Stimulated activated CD4-positive, alpha-beta T cell treated with anti-CD3 and anti-CD28 coated beads, TNF-alpha, amount 100 ng/mL, for 48 hours (primary cell): ENCODE measurements around the gene PRKCH.
"Not testable (repeated sequence)": the region's sequence is repeated elsewhere in the genome, so short reads cannot be mapped to it uniquely, and the experiment has no call there.

Experiments
- DNase-seq, 3 donors: peaks; one replicate each; pipeline ENCODE4 v3.0.0-alpha.2; 2020; ENCODE audit warnings: low read depth in 3 of 3

PRKCH gene

DNA sequence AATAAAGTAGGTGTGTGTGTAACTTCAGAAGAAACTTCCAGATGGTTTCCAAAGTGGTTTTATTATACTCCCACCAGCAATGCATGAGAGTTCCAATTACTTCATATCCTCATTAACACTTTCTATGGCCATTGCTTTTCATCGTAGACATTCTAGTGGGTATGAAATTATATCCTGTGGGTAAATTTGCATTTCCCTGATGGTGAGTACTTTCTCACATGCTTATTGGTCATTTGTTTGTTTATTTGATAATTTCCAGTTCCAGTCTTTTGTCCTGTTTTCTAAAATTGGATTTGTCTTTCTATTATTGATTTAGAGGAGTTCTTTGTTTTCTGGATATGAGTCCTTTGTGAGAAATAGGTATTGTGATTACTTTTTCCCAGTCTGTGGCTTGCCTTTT lies 70.9 kb downstream of the PRKCH start:
- no peak for DNase-seq

DNA sequence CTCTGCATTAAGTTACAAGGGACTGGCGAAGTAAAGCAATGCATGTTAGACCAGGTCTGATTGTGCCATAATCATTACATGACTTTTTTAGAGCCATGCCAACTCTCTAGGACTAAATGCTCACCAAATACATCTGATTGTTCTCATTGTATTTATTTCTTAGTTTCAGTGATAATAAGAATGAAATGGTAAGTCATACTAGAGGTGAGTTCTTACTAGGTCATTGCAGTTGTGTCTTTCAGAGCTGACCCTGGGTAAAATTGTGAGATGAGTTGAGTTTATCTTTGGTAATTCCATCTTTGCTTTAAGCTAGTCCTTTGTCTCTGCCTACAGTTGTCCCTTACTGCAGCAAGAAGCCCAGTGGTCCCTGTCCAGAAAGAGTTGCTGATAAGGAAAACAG lies 73.2 kb downstream of the PRKCH start:
- no peak for DNase-seq

DNA sequence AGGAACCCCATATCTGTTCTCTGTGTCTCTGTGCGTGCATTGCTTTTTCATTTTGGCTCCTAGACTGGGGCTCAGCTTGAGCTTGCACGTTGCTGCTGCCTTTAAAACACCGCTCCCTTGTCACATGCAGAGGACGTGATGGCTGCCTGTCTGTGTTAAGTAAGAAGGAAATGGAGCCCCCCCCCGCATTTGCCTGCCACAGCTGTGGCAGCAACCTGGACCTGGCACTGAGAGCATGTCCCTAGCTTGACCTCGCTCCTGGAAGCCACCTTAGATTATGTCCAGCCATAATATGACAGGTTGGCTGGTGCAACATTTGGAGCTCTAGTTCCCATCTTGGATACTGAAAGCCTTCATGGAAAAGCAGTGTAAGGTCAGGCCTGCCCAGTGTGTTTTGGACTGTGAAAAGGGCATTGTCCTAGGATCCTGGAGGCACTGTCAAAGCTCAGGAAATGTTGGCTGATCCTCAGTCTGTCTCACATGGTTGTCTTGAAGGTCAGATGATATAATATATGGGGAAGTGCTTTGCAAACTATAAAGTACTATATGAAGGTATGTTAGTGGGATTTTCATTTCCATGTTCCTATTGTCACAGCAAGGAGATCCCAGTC lies 73.8 kb downstream of the PRKCH start:
- no peak for DNase-seq

GRCh38 chr14:61396279-61396678 lies 74.9 kb downstream of the PRKCH start:
- DNase-seq: no peak

- no peak for DNase-seq
Observed at GRCh38 chr14:61396694-61397093, 75.3 kb downstream of the PRKCH start.

- no peak for DNase-seq
Observed at GRCh38 chr14:61397615-61398014, 76.2 kb downstream of the PRKCH start.

DNA sequence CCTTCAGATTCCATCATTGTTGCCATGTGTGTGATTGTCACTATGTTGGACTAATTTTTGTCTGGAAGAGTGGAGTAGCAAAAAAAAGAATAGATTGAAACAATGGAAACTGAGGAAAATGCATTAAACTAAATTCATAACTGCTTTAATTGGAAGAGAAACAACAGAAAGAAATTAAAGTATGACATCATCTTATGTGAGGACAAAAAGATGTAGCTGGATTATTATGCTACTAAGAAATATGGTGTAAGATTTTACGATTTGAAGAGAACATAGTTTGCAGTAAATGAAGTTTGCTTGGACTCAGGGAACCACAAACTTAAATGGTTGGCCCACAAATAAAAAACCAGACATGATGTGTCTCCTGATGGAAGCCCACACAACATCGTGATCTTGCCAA lies 76.8 kb downstream of the PRKCH start:
- DNase-seq: no peak

DNA sequence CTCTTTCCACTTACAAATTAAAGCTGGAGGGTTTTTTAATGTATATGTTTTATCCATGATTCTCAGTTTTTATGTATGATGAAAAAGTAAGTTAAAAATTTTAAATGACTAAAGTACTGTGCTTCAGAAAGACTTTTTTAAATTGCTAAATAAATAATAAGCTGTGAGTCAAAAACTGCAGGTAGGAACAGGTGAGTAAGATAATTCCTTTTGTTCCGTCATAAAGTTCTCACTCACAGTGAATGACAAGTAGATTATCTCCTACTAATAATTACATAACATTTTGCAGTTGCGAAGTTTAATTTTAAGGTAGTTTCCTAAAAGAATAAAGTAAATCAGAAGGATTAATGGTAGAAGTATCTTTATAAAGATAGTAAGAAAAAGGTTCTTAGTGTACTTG lies 78.0 kb downstream of the PRKCH start:
- no peak for DNase-seq

DNA sequence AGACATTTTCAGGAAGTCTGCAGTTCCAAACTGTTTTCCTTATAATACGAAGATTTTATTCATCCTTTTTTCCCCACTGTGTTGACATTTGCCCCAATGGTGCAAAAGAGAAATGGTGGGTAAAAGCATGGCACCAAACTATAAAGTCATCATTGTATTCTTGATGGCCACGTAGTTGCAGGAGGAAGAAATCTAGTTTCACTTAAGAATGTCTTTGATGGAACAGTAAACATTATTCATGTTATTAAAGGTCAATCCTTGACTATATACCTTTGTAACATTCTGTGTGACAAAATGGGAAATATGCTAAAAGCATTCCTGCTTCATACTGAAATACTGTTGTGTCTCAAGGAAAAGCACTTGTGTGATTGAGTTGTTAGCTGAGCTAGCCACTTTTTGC lies 80.1 kb downstream of the PRKCH start:
- no peak for DNase-seq

- no peak for DNase-seq
Observed at GRCh38 chr14:61403411-61403810, 82.0 kb downstream of the PRKCH start.

DNA sequence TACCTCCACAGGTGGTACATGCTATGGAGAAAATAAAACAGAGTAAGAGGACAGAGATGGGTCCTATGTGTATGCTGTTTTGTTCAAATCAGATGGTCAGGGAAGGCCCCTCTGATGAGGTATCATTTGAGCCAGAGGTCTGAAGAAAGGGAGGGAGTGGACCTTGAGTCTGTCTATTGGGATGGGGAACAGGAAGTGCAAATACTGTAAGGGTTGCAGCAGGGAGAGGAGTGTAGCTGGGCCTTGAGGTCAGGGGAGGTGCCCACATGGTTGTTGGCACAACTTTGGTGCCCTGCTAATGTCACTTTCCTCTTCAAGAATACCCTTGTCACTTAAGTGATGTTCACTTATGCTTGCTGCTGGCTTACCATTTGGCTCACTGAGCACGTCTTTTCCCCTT lies 83.3 kb downstream of the PRKCH start:
- no peak for DNase-seq

DNA sequence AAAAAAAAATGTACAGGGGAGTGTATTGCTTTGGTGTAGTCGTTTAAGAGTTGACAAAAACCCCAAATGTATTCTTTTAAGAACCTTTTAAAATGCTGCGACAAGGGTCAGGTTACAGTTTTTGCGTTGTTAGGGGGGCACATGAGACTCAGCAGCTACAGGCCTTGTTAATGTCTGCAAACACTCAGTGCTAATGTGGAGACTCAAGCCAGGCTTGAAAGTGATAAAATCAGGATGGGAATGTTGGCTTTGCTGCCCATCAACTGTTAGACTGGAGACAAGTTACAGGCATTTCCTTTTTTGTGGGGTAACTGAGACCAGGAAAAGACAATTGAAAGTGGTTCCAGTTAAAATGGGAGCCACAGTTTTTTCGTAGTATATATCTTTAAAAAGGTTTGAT lies 84.8 kb downstream of the PRKCH start:
- DNase-seq: no peak

- DNase-seq: peak in 1 of 3 donors; percentile 27
Observed at GRCh38 chr14:61406675-61407074, 85.3 kb downstream of the PRKCH start.

GRCh38 chr14:61408498-61408897 lies 87.1 kb downstream of the PRKCH start:
- no peak for DNase-seq

DNA sequence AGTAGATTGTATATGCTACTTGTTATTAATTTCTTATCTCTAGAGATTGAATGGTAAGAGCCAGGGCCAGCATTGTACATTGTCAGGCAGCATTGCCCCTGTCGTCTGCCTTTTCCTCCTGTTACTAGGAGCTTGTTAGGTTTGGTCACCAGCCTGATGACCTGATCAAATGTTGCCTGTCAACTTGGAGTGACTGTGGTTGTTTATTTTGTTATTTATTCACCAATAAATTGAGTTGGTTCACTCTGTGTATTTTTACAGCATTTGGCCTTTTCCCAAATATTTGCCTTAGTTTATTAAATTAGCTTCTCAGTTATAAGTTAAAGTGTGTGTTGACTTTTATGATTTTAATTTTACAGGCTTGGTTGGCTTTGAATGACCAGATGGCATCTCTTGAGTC lies 88.4 kb downstream of the PRKCH start:
- DNase-seq: no peak

GRCh38 chr14:61415934-61416333 lies 94.6 kb downstream of the PRKCH start:
- DNase-seq: not testable (repeated sequence)

- no peak for DNase-seq
Observed at GRCh38 chr14:61416591-61416990, 95.2 kb downstream of the PRKCH start.

GRCh38 chr14:61417141-61417540 lies 95.8 kb downstream of the PRKCH start:
- no peak for DNase-seq

DNA sequence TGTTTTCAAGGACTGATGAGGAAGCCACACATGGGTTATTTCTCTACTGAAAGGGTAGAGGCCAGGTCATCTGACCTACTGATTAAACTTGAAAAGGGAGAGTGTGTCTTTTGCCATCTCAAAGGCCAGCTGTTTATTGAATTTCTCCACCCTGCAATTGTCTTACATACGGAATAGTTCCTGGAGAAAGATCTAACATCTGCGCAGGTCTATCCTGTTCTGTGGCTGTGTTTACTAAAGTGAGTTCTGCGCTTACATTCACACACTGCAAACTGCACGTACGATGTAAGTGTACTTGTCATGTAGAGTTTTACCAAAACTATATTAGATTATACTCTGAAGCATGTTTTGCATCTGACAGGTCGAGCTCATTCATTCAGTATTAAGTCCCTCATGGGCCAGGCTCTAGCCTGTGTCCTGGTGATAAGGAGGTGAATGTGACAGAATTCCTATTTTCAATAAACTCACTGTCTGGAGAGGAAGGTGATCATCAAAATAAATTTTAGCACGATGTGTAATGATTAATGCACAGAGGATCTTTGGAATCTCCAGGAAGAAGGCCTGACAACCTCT lies 96.6 kb downstream of the PRKCH start:
- no peak for DNase-seq

GRCh38 chr14:61418746-61419145 lies 97.4 kb downstream of the PRKCH start:
- DNase-seq: no peak

GRCh38 chr14:61419201-61419600 lies 97.8 kb downstream of the PRKCH start:
- no peak for DNase-seq

- DNase-seq: no peak
Observed at GRCh38 chr14:61420326-61420725, 98.9 kb downstream of the PRKCH start.

DNA sequence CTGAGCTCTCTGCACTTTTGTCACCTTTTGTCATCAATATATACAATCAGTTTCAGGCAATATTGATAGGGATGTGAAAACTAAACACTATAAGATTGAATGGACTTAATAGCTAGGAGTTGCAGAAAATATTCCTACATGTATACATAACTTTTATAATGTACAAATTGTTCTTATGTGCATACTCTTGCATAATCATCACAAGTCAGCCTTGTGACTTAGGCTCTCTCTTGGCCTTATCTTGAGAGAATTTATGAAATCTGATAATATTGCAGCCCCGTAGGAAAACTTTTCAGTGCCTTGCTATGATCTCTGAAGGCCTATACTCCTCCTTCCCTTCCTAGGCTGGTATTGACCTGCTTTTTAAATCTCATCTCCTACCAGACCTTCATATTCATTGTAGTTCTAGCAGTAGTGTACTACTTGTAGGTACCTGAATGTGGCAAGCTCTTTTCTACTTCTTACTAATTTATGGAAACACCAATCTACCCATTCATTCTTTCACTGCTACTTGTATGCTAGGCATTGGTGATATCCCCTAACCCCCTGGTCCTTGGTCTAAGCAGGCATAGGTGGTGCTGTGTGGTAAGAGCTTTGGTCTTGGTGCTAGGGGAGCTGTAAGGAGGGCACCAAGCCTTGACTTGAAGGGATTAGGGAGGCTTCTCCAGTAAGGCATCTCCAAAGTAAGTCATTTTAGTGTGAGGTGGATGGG lies 100.0 kb downstream of the PRKCH start:
- DNase-seq: no peak
